ENCODE measurements around the gene ADAMTS19.
"Not testable (repeated sequence)": the region's sequence is repeated elsewhere in the genome, so short reads cannot be mapped to it uniquely, and the experiment has no call there.

ADAMTS19 gene

GRCh38 chr5:129426071-129426470, 34.0 kb upstream of the ADAMTS19 start:
- no peak for DNase-seq
- H3K4me3 ChIP-seq (ENCODE audit: low read depth, low read length) = no peak overlapping the region
- no peaks in the 10 kb centered on the region for H3K9me3 ChIP-seq
- no peaks in the 10 kb centered on the region for H3K27me3 ChIP-seq
- no peaks in the 10 kb centered on the region for H3K4me1 ChIP-seq
- no peaks in the 10 kb centered on the region for H3K36me3 ChIP-seq
- no peak for TF ChIP-seq CTCF (IDR thresholded peaks at IDR 0.05; ENCODE audit: low read depth, low read length)

GRCh38 chr5:129428636-129429035, 31.5 kb upstream of the ADAMTS19 start:
- DNase-seq; H3K4me3 ChIP-seq (ENCODE audit: low read depth, low read length): not testable (repeated sequence)

GRCh38 chr5:129431406-129431805, 28.7 kb upstream of the ADAMTS19 start:
- Histone ChIP-seq H3K4me3 (ENCODE audit: low read depth, low read length) (no peak overlapping the region), H3K4me1 (no peaks in the 10 kb centered on the region), H3K36me3 (no peaks in the 10 kb centered on the region), H3K9me3 (no peaks in the 10 kb centered on the region), H3K27me3 (no peaks in the 10 kb centered on the region)
- no peak for TF ChIP-seq CTCF (IDR thresholded peaks at IDR 0.05; ENCODE audit: low read depth, low read length)
- DNase-seq = no peak

More at GRCh38 chr5:129428636-129429035, 31.5 kb upstream of the ADAMTS19 start:
- not testable (repeated sequence) for H3K9me3 ChIP-seq, H3K4me1 ChIP-seq, H3K36me3 ChIP-seq, H3K27me3 ChIP-seq

- peaks cover 13% of the 10 kb centered on the region for H3K4me1 ChIP-seq
- H3K9me3 ChIP-seq = no peaks in the 10 kb centered on the region
- H3K27me3 ChIP-seq = no peaks in the 10 kb centered on the region
- TF ChIP-seq CTCF (IDR thresholded peaks at IDR 0.05; ENCODE audit: low read depth, low read length) = no peak
- no peak overlapping the region for H3K4me3 ChIP-seq (ENCODE audit: low read depth, low read length)
- DNase-seq = no peak
- H3K36me3 ChIP-seq = no peaks in the 10 kb centered on the region
These were observed 21.8 kb upstream of the ADAMTS19 start for GRCh38 chr5:129438322-129438721.

GRCh38 chr5:129440424-129440823, 19.7 kb upstream of the ADAMTS19 start:
- Histone ChIP-seq H3K9me3 (no peaks in the 10 kb centered on the region), H3K36me3 (no peaks in the 10 kb centered on the region), H3K27me3 (no peaks in the 10 kb centered on the region), H3K4me3 (ENCODE audit: low read depth, low read length) (no peak overlapping the region), H3K4me1 (peaks cover 22% of the 10 kb centered on the region)
- no peak for DNase-seq
- no peak for TF ChIP-seq CTCF (IDR thresholded peaks at IDR 0.05; ENCODE audit: low read depth, low read length)

GRCh38 chr5:129441096-129441495, 19.0 kb upstream of the ADAMTS19 start:
- DNase-seq = no peak
- H3K36me3 ChIP-seq = no peaks in the 10 kb centered on the region
- H3K27me3 ChIP-seq = no peaks in the 10 kb centered on the region
- no peak overlapping the region for H3K4me3 ChIP-seq (ENCODE audit: low read depth, low read length)
- H3K4me1 ChIP-seq = peaks cover 22% of the 10 kb centered on the region
- no peaks in the 10 kb centered on the region for H3K9me3 ChIP-seq
- no peak for TF ChIP-seq CTCF (IDR thresholded peaks at IDR 0.05; ENCODE audit: low read depth, low read length)

GRCh38 chr5:129445379-129445778, 14.7 kb upstream of the ADAMTS19 start:
- TF ChIP-seq CTCF (IDR thresholded peaks at IDR 0.05; ENCODE audit: low read depth, low read length) = no peak
- Histone ChIP-seq H3K36me3 (no peaks in the 10 kb centered on the region), H3K4me3 (ENCODE audit: low read depth, low read length) (no peak overlapping the region), H3K9me3 (no peaks in the 10 kb centered on the region), H3K27me3 (no peaks in the 10 kb centered on the region), H3K4me1 (peaks cover 22% of the 10 kb centered on the region)
- DNase-seq = no peak

All from BE2C (cell line).